NCI-H1694 treated with DMSO at 0.1 percent for 48 hours (cell line): Measurements from ENCODE around the gene AHCYL1.

ENCODE experiments used
- DNase-seq: peaks from one replicate; lab custom pipeline; 2025; lab: John Stamatoyannopoulos, UW

AHCYL1 gene

DNA sequence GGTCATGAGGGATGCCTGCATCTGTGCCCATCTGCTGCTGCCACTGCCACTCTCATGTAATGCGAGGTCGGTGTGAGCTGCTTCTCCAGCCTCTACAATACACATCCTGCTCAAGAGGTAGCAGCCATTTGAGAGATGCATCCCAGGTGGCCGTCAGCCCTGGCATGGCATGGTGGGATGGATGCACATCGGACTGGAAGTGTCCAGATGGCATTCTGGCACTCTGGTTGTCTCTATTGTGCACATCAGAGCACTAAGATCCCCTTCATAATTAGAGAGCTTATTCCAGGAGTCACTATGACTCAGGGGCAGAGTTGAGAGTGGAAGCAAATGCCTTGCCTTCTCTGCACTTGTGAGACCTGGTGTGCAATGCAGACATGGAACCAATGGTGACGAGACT is 53.7 kb downstream of the AHCYL1 start:
- DNase-seq, result no peak

DNA sequence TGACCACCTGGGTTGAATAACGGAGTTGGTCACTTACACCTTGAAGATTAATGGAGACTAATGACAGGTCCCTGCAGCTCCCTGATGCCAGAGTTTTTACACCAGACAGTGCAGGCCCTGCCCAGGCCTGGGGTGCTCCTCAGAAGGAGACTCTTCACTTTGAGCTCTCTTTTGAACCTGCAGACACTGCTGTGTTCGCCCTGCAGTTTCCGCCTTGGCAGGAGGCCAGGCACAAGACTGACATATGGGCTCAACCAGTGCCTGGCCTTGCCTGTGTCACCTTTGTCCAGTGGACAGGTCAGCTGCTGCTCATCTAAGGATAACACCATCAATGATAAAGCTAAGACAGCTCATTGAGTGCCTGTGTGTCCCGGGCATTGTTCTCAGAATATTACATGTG is 55.1 kb downstream of the AHCYL1 start:
- DNase-seq, result no peak

DNA sequence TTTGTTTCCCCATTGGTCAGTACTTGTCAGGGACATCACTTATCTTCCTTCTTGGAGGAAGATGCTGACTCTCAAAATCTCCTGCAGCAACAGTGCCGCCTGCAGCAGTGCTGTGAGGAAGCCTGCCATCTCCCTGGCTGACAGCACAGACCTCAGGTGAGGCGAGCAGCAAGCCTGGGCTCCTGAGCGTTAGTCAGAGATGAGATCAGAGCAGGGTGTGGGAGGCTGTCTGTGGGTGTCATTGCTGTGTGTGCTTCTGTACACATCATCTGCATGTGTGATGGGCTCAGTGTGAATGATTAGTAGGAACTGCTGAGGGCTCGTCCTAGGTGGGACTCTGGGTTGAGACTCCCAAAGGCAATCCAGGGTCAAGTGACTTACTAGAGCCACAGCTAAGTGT is 56.0 kb downstream of the AHCYL1 start:
- no peak for DNase-seq

DNA sequence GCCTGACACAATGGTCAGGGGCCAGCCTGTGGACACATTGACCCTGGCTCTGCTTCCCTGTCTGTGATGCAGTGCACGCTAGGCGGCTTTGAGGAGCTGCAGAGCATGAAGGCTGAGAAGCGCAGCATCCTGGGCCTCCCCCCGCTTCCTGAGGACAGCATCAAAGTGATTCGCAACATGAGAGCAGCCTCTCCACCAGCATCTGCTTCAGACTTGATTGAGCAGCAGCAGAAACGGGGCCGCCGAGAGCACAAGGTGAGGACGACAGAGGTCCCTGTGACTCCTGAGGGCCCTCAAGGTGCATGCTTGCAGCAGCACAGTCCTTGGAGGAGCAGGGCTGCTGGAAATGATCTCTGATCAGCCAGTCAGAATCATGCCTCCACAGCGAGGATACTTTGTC is 58.5 kb downstream of the AHCYL1 start:
- no peak for DNase-seq

DNA sequence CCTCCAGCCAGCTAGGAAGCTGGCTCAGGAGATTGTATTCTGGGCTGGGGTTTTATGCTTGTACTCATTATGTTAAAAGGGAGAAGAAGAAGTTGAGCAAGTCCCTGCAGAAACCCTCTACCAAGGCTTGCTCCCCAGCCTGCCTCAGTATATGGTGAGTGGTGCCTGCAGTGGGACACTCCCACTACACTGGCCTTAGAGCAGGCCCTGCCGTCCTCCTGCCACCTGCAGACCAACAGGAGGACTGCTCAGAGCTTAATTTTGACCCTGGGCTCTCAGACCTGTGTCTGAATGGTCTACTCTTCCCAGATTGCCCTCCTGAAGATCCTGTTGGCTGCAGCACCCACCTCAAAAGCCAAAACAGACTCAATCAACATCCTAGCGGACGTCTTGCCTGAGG is 62.9 kb downstream of the AHCYL1 start:
- no peak for DNase-seq

DNA sequence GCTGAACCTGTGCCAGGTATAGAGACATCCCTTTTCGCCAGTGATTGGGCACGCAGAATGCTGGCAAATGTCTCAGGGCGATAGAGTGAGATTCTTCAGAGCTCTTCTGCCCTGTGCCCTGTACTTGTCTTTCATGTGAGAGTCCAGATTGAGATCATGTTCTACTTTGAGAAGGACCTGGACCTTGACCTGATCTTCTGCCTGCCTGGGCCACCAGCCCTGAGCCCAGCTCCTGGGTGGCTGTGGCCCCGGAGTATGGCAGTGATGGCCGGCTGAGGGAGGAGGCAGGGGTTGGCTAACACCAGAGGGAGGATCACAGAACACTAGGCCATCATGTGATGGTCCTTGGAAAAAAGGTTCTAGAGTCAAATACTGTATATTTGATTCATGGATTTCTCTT is 63.7 kb downstream of the AHCYL1 start:
- no peak for DNase-seq

DNA sequence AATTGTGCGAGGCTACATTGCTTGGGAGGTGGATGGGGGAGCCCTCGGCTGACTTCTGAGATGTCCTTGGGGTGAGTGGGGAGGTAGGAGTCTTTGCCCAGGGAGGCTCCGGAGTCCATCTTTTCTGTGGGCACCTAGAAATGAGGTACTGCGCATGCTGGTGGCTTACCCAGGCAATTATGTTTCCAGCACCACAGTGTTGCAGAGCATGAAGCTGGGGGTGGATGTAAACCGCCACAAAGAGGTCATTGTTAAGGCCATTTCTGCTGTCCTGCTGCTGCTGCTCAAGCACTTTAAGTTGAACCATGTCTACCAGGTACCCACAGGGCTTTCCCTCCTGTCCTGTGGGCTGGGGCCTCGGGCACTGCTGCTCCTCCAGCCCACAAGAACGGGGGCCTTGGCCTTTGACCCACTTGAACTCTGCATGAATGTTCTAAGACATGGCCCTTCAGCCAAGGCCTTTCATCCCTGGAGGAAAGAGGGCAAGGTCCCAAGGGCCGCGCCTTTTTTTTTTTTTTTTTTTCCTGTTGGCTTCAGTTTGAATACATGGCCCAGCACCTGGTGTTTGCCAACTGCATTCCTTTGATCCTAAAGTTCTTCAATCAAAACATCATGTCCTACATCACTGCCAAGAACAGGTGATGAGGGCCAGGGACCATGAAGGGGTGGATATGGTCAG is 64.5 kb downstream of the AHCYL1 start:
- DNase-seq, result no peak

DNA sequence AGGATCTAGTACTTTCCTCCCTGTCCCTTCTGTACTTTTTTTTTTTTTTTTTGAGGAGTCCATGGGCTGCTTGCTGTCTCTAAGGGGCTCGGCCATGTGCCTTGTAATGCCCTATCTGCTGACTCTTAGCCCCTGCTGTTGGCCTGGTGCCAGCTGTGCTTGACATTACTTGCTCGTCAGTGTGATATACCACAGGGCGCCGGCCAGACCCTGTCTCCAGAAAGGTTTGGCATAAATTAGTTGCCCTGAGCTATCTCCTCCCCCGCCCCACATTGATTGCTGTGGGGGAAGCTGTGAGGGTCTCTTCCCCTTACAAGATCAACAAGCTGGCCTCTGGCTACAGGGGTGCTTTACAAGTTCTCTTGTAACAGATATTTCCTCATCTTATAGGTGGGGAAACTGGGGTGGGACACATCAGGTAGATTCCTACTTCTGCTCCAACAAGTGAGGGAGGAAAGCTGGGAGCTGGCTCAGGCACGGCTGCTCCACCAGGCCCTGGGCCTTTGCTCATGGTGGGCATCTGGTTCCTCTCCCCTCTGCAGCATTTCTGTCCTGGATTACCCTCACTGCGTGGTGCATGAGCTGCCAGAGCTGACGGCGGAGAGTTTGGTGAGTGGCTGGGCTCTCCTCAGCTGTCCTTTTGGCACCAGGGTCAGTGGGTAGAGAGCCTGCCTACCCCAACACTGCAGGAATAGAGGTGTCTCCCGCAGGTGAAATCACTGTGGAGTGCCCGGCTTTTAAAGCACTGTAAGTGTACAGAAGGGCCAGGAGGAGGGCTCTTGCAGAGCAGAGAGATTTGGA is 65.4 kb downstream of the AHCYL1 start:
- no peak for DNase-seq

DNA sequence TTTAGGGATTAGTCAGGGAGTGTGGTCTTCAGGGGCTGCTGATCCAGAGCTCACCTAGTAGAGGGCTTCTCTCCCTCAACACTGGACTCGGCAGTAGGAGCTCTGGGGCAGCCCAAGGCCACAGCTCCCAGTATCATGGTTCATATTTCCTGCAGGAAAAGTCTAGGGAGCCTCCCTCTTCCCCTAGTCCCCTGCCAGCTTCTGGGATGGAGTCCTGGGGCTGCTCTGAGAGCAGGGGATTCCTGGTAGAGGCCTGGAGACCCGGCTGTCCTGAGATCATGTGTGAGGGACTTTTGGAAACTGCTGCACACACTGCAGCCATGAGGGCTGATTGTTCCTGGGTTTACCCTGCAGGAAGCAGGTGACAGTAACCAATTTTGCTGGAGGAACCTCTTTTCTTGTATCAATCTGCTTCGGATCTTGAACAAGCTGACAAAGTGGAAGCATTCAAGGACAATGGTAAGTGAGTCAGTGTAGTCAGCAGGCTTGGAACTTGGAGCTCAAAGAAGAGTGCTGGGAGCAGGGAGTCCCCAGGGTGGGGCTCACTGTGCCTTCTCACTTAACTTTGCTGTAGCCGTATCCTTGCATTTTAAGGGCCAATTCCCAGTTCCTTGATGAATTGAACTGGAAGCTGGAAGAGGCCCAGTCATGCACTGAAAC is 66.2 kb downstream of the AHCYL1 start:
- no peak for DNase-seq

DNA sequence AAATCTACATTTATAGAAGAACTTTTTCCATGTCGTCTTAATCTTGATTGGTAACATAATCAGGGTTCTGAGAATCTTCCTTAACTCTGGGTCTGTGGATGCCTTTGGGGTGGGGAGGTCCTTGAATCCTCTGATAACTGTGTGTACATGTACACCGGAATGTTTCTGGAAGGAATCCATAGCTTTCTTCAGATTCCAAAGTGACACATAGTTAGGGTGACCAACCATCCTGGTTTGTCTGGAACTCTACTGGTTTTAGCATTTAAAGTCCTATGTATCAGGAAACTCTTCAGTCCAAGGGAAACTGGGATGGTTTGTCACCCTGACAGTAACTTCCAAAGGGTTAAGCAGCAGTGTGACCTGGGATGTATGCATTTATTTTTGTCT is 66.7 kb downstream of the AHCYL1 start:
- no peak for DNase-seq

DNA sequence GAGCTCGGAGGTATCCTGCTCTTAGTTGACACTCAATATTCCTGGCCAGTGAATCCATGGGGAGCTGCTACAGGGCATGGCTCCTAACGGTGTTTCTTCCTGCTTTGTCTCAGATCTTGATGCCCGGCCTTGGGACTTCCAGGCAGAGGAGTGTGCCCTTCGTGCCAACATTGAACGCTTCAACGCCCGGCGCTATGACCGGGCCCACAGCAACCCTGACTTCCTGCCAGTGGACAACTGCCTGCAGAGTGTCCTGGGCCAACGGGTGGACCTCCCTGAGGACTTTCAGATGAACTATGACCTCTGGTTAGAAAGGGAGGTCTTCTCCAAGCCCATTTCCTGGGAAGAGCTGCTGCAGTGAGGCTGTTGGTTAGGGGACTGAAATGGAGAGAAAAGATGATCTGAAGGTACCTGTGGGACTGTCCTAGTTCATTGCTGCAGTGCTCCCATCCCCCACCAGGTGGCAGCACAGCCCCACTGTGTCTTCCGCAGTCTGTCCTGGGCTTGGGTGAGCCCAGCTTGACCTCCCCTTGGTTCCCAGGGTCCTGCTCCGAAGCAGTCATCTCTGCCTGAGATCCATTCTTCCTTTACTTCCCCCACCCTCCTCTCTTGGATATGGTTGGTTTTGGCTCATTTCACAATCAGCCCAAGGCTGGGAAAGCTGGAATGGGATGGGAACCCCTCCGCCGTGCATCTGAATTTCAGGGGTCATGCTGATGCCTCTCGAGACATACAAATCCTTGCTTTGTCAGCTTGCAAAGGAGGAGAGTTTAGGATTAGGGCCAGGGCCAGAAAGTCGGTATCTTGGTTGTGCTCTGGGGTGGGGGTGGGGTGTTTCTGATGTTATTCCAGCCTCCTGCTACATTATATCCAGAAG is 69.2 kb downstream of the AHCYL1 start:
- DNase-seq, result peak; percentile 13

DNA sequence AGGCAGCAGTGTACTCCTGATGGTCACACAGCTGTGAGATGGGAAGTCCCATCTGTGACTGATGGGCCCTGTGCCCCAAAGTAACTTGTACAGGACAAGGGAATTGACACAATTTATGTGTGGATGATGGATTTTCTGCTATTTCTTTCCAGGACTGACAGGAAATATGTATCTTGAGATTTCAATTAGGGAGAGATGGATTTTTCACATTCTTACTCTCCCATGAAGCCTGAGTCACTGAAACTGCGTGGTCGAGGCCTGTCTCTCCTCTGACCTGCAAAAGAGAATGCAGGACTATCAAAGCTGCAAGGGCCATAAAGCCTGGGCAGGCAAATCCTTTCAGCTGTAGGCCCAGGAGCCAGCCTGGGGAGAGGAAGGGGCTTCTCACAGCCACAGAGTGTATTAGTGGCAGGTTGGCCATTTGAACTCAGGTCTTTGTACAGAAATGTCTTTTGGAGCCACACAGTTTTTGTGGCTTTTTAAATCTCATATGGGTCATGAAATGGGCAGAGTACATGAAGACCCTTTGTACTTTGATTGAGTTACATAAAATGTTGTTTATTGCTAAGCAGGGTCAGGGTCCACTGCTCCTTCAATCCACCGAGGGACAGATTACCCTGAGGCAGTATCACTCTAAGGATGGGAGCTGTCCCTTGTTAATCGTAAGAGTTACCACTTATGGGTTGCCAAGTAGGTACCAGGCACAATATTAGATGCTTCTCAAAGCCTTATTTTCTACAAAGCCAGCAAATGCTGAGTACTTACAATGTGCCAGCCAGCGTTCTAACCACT is 71.1 kb downstream of the AHCYL1 start:
- no peak for DNase-seq

DNA sequence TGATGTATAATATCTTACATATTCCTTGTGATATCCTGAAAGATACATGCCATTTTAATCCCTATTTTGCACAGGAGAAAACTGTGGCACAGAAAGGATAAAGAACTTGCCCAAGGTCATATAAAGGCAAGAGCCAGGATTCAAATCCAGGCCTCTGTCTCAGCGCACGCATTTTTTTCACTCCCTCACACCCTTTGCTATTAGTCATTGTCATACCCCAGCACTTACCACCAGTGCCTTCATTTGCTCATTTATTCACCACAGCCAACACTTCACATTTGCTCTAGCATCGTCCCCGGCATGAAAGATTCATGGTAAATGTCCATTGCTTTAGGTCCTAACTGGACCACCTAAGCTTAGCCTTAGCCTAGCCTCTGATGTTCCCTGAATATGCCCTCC is 71.7 kb downstream of the AHCYL1 start:
- DNase-seq, result no peak

DNA sequence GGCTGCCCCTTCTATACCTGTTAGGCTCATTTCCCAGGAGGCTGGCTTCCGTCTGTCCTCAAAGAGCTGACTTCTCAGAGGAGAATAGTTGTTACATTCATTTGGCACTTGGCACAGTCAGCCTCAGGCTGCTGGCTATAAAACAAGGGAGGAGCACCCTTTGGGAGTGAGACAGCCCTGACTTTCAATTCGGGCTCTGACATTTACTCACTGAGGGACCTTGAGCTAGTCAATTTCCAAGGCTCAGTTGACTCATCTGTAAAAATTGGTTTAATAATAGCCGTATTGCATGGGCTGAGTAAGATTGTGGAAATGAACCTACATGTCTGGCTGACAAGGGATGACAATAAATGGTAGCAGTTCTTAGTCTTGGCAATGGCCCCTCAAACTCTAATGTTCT is 72.2 kb downstream of the AHCYL1 start:
- no peak for DNase-seq

DNA sequence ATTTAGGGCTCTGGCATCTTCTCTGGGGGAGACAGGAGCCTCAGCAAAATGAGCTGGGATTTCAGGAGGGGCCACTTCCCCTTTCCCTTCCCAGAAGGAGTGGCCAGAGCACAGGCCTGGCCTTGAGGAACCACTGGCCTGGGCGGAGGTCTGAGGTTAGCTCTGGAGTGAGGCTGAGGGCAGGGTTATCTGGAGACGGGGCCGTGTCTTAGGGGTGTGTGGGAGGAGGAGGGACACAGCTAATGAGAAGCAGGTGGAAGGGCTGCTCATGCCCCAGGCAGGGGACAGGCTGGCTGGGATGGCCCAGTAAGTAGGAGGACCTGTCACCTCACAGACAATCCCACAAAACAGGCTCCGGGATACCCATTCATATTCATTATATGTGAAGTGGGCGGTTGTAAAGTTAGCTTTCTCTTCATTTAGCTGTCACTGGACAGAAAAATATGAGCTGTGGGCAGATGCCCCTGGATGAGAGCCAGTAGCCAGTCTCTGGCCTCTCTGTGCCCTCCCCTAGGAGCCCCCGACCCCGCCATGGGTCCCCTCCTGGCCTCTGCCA is 73.5 kb downstream of the AHCYL1 start:
- no peak for DNase-seq

DNA sequence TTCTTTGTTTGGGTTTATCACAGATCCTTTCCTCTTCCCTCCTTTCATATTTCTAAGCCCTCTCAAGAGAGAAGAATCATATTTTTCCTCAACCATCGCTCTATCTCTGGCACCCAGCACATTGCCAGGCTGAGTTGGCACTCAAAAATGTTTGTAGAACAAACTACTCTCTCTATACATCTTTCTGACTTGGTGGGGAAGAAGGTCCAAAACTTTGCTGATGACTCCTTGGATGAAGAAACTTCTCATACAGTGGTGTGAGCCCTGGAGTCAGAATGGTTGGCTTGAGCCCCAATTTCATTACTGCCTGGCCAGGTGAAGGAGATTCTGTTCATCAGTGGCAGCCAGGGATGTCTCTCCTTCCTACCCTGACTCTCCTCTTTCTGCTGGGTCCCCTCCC is 74.0 kb downstream of the AHCYL1 start:
- DNase-seq, result no peak

DNA sequence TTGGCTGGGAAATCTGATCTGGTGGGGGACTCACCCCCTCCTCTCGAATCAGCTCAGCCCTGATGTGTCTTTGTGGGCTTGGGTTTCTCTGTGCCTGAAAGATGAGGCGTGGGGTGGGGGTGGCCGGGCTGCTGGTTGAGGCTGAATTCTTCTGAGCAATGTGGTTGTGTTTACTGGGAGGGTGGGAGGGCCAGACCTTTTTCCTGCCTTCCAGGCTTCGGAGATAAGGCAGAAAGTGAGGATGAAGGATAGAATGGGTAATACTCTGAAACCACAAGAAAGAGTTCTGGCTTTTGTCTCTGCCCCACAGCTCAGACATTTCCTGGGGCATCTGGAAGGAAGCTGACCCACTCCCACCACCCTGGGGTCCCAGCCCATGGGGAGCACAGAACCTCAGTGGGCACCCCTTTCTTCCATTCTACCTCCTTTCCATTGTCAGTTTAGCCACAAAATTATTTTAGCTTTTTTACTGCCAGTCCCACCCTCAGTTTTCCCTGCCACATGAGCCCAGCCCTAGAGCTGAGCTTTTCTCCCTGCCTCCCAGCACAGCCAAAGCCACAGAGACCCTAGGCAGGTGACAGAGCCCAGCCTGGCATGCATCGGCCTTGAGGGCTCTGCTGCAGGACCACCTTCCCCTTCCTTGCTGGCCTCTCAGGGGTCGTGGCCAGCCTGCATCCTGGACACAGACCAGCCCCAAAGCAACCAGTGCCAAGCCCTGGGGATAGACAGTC is 74.7 kb downstream of the AHCYL1 start:
- DNase-seq, result no peak

DNA sequence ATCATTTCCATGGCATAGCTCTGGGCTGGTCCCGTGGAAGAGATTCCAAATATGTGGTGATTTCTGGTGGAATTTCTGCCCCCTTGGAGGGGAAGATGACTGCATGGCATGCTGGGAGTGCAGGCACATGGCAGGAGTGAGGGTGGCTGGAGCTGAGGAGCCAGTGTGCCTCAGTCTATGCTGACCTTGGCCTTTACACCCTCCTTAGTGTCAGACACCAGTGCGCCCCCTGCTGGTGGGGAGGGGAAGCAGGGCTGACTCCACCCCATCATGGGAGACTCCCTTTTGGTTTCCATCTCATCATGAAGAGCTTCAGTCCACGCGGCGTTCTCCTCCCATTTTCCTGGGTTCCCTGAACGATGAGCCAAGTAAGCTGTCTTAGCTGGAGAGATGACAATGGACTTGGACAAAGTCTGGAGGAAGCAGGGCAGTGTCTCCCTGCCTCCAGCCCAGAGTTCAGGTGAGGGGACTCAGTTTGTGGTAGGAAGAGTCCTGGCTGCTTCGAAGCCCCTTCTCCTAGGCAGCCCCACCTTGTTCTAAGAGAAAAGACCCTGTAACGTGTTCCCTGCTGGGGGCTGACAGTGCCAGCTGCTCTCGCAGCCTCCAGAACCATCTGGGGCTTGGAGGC is 75.6 kb downstream of the AHCYL1 start:
- no peak for DNase-seq

DNA sequence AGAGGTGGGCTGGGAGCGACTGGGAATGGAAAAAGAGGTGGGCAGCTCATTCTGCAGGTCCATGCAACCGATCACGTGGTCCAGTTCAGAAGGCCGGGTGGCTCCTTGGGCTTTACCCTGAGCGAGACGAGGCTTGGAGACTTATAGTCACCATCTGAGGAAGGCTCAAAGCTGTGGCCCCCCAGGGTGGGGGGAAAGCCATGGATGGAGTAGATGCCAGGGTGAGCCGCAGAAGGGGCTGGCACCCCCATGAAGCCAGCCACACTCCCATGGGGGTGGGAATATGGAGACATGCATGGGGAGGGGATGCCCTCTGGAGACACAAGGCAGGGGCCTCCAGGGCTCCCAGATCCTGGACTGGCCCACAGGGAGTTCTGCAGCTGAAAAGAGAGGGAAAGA is 76.1 kb downstream of the AHCYL1 start:
- DNase-seq, result no peak

DNA sequence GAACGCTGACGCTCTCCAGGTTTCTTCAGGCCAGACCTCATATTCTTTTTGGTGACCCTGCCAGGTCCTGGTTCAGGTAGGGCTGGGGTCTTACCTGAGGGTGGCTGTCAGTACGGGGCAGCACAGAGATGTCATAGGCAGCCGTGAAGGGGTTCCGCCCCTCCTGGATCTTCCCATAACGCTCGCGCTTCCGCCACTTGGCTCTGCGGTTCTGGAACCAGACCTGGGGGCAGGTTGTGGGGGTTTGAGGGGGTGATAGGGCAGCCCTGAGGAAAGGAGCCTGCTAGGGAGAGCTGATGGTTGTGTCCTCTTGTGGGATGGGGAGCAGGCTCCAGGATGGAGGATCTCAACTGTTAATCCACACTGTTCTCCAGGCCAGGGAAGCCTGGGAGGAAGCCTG is 76.8 kb downstream of the AHCYL1 start:
- no peak for DNase-seq
